HG02840 (cell line): ENCODE data around the gene RAE1.

Experiments used
- ATAC-seq: cut with Tn5 transposase; IDR thresholded peaks from one replicate; pipeline ENCODE4 v1.9.1; 2021; ENCODE audit warnings: mild to moderate bottlenecking, moderate library complexity, moderate number of reproducible peaks; ENCODE audit not compliant: unreplicated experiment, low FRiP score

The RAE1 gene

GRCh38 chr20:57351042-57351783 is at the start of gene RAE1:
Gene RAE1, plus strand, starts transcription at chr20:57351255. Its CDS starts 2,784 bp downstream, at chr20:57354039.
- no peak for ATAC-seq

GRCh38 chr20:57306747-57307146 is 44.3 kb upstream of the RAE1 start:
- no peak for ATAC-seq

GRCh38 chr20:57308451-57309271 is 42.4 kb upstream of the RAE1 start:
- no peak for ATAC-seq

GRCh38 chr20:57309544-57310115 is 41.4 kb upstream of the RAE1 start:
- no peak for ATAC-seq

GRCh38 chr20:57310821-57311514 is 40.1 kb upstream of the RAE1 start:
- ATAC-seq: no peak

GRCh38 chr20:57312138-57312537 is 38.9 kb upstream of the RAE1 start:
- ATAC-seq: no peak

GRCh38 chr20:57313230-57313629 is 37.8 kb upstream of the RAE1 start:
- no peak for ATAC-seq

- no peak for ATAC-seq
These were observed 37.1 kb upstream of the RAE1 start for GRCh38 chr20:57313951-57314350.

GRCh38 chr20:57315083-57315975 is 35.7 kb upstream of the RAE1 start:
- no peak for ATAC-seq

- ATAC-seq: no peak
These were observed 35.0 kb upstream of the RAE1 start for GRCh38 chr20:57315976-57316480.

- no peak for ATAC-seq
These were observed 34.3 kb upstream of the RAE1 start for GRCh38 chr20:57316795-57317201.

- no peak for ATAC-seq
These were observed 33.7 kb upstream of the RAE1 start for GRCh38 chr20:57317316-57317788.

GRCh38 chr20:57317789-57318371 is 33.2 kb upstream of the RAE1 start:
- no peak for ATAC-seq

GRCh38 chr20:57319584-57319983 is 31.5 kb upstream of the RAE1 start:
- no peak for ATAC-seq

- no peak for ATAC-seq
These were observed 30.7 kb upstream of the RAE1 start for GRCh38 chr20:57320358-57320757.

GRCh38 chr20:57321142-57321541 is 29.9 kb upstream of the RAE1 start:
- ATAC-seq: no peak

GRCh38 chr20:57322476-57322875 is 28.6 kb upstream of the RAE1 start:
- ATAC-seq: no peak

- ATAC-seq: no peak
These were observed 28.0 kb upstream of the RAE1 start for GRCh38 chr20:57323034-57323433.
